Skeletal muscle satellite cell (primary cell): ENCODE measurements around the gene DCST2.

Experiments used
- H3K27me3 ChIP-seq: 2 replicates; pipeline ENCODE4 v1.7.0; 2013; ENCODE audit warnings: low read length; ENCODE audit not compliant: control insufficient read depth, insufficient read depth
- H3K36me3 ChIP-seq: 2 replicates; pipeline ENCODE4 v1.7.0; 2013; ENCODE audit warnings: mild to moderate bottlenecking, control low read depth, low read length; ENCODE audit not compliant: insufficient read depth
- H3K4me1 ChIP-seq: 2 replicates; pipeline ENCODE4 v1.7.0; 2013; ENCODE audit warnings: low read length; ENCODE audit not compliant: control insufficient read depth, insufficient read depth
- H3K4me2 ChIP-seq: 2 replicates; pipeline ENCODE4 v1.7.0; 2013; ENCODE audit warnings: mild to moderate bottlenecking, low read length
- H3K4me3 ChIP-seq: 2 replicates; pipeline ENCODE4 v1.7.0; 2013; ENCODE audit warnings: low read length
- H3K9ac ChIP-seq: 2 replicates; pipeline ENCODE4 v1.7.0; 2013; ENCODE audit warnings: mild to moderate bottlenecking, low read depth, low read length, moderate library complexity
- H3K9me3 ChIP-seq: replicated peaks from 2 replicates; pipeline ENCODE4 v1.7.0; 2013; ENCODE audit warnings: mild to moderate bottlenecking, control low read depth, low read length

DCST2 gene

DNA sequence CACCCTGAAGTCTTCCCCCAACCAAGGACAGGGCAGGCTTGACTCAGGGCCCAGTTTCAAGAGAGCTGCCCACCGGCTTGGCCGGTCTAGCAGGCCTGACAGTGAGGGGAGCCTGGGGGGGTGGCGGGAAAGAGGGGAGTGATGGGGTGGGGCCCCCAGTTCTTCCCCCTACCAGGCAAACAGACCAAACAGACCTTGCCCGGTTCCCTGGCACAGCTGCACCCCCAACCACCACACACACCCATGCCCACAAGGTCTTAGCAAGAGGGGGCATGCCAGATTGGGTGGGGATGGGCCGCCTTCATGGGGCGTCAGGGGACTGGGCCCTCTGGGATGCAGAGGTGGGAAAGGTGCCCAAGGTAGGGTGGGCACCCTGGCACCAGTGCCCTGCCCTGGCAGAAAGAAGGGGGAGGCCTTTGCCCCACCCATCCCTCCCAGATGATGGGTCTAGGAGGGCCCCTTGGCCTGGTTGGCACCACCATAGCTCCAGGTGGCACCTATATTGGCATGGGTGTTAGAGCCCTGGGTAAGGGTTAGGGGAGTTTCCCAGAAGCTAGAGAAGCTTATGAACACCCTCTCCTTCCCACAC is 22.1 kb downstream of the DCST2 start:
- Histone ChIP-seq H3K4me3 (no peak overlapping the region), H3K4me2 (no peak overlapping the region), H3K27me3 (no peaks in the 10 kb centered on the region), H3K36me3 (peaks cover 42% of the 10 kb centered on the region), H3K9me3 (no peaks in the 10 kb centered on the region), H3K4me1 (peaks cover 31% of the 10 kb centered on the region), H3K9ac (no peak overlapping the region)

DNA sequence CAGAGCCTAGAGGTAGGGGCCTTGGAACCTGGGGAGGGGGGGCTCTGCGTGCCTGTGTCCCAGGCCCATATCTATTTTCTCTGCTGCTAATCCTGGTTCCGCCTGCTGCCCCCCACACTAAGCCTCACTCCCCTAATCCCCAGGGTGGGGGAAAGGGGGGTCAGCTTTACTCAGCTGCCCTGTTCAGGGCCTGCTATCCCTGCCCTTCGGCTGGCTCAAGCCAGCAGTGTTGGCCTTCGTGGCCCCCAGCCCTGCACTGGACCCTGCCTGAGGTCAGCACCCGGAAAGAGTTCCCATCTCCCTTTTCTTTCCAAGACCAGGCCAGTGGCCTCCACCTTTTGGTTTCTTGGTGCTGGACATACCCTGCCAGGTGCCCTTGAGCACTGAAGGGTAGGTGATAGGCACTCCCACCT is 22.6 kb downstream of the DCST2 start:
- no peak overlapping the region for H3K4me2 ChIP-seq
- peaks cover 36% of the 10 kb centered on the region for H3K4me1 ChIP-seq
- peaks cover 41% of the 10 kb centered on the region for H3K36me3 ChIP-seq
- no peaks in the 10 kb centered on the region for H3K27me3 ChIP-seq
- H3K9ac ChIP-seq = no peak overlapping the region
- no peaks in the 10 kb centered on the region for H3K9me3 ChIP-seq
- H3K4me3 ChIP-seq = no peak overlapping the region

DNA sequence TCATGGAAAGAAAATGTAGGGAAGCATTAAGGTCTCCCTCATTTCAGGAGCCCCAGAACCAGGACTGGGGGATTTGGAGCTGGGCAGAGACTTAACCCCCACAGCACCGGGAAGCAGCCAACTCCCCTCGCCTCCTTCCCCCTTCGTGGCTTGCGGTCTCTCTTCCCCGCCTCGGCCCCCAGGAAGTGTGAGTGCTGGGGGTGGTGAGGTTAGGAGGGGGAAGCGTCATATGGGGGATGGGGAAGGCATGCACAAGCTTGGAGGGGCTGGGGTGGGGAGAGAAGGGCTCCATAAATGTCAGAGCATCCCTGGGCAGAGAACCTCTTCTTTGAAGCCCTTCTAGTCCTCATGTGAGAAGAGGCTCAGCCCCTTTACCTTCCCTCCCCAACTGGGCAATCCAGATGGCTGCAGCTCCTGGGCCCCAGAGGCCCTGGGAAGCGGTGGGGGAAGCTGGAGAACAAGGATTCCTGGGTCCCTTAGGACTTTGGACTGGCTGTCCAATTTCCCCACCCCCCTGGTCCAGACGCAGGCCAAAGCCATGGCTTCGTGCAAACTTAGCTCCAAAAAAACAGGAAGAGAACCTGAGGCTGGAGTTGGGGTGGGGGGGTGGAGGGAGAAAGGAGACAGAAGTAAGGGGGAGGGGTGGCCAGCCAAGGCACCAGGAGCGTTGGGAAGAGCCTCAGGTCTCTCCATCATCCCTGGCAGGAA is 23.2 kb downstream of the DCST2 start:
- Histone ChIP-seq H3K9me3 (no peaks in the 10 kb centered on the region), H3K36me3 (peaks cover 39% of the 10 kb centered on the region), H3K27me3 (no peaks in the 10 kb centered on the region), H3K4me1 (peaks cover 42% of the 10 kb centered on the region), H3K4me3 (no peak overlapping the region), H3K4me2 (no peak overlapping the region), H3K9ac (no peak overlapping the region)

GRCh38 chr1:155009742-155010141 is 23.8 kb downstream of the DCST2 start:
- Histone ChIP-seq H3K36me3 (peaks cover 35% of the 10 kb centered on the region), H3K27me3 (no peaks in the 10 kb centered on the region), H3K4me3 (no peak overlapping the region), H3K4me1 (peaks cover 49% of the 10 kb centered on the region), H3K9ac (no peak overlapping the region), H3K9me3 (no peaks in the 10 kb centered on the region), H3K4me2 (no peak overlapping the region)

DNA sequence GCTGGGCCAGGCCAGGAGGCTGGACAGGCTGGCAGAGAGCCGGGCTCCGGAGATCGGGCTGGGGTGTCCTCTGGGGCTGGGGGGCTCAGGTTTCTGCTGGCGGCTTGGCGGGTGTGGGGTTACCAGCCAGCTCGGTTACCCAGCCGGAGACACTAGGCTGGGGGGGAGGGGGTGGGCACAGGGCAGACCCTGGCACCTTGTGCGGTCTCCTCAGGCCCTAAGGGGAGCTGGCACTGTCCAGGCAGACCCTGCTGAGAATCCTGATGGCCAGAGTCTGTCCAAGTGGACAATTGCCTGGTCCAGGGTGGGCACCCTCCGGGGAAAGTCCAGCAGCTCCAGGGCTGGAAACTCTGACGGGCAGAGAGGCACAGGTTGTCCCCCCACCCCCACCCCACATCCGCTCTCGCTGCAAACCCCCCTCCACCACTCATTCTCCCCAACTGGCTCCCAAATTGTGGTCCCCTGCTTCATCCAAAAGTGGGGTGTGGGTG is 24.3 kb downstream of the DCST2 start:
- Histone ChIP-seq H3K9ac (no peak overlapping the region), H3K4me1 (peaks cover 53% of the 10 kb centered on the region), H3K27me3 (no peaks in the 10 kb centered on the region), H3K9me3 (no peaks in the 10 kb centered on the region), H3K36me3 (peaks cover 30% of the 10 kb centered on the region), H3K4me2 (no peak overlapping the region), H3K4me3 (no peak overlapping the region)

GRCh38 chr1:155008015-155008941 is 25.3 kb downstream of the DCST2 start:
- no peak overlapping the region for H3K4me3 ChIP-seq
- H3K4me1 ChIP-seq = peaks cover 56% of the 10 kb centered on the region
- H3K27me3 ChIP-seq = no peaks in the 10 kb centered on the region
- H3K9ac ChIP-seq = peak overlapping the region; percentile 6
- peaks cover 25% of the 10 kb centered on the region for H3K36me3 ChIP-seq
- no peaks in the 10 kb centered on the region for H3K9me3 ChIP-seq
- no peak overlapping the region for H3K4me2 ChIP-seq

DNA sequence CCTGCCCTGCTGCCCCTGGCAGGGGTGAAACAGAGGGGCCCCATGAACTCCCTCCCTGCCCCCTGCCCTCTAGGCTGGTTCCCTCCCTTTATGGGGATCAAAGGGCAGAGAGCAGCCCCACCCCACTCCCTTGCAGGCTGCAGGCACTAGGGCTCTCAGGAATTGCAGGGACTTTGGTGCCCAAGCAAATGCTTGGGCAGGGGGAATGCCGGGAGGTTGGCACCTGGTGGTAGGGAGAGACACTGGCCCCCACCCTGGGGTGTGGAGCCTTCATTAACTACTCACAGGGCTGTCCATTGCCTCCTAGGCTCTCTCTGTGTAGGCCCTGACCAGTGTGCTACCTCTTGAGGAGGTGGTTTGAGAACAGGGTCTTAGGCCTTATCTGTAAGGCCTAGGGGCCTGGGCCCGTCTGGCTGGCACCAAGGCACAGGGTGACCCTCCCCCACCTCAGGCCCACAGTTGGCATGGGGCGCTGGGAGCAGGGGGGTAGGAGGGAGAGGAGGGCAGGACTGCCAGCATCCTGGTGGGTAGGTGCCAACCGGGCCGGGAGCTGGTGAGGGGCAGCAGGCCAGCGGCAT is 26.2 kb downstream of the DCST2 start:
- Histone ChIP-seq H3K4me1 (peaks cover 54% of the 10 kb centered on the region), H3K36me3 (peaks cover 24% of the 10 kb centered on the region), H3K9me3 (no peaks in the 10 kb centered on the region), H3K4me2 (no peak overlapping the region), H3K4me3 (no peak overlapping the region), H3K27me3 (no peaks in the 10 kb centered on the region), H3K9ac (no peak overlapping the region)

GRCh38 chr1:155006601-155007101 is 26.9 kb downstream of the DCST2 start:
- no peaks in the 10 kb centered on the region for H3K9me3 ChIP-seq
- H3K4me2 ChIP-seq = no peak overlapping the region
- no peak overlapping the region for H3K9ac ChIP-seq
- H3K4me1 ChIP-seq = peaks cover 47% of the 10 kb centered on the region
- no peaks in the 10 kb centered on the region for H3K27me3 ChIP-seq
- H3K4me3 ChIP-seq = no peak overlapping the region
- peaks cover 21% of the 10 kb centered on the region for H3K36me3 ChIP-seq

- peaks cover 51% of the 10 kb centered on the region for H3K4me1 ChIP-seq
- H3K4me2 ChIP-seq = peak overlapping the region; percentile 95
- peak overlapping the region; percentile 90 for H3K4me3 ChIP-seq
- peaks cover 21% of the 10 kb centered on the region for H3K36me3 ChIP-seq
- no peaks in the 10 kb centered on the region for H3K27me3 ChIP-seq
- H3K9ac ChIP-seq = peak overlapping the region; percentile 85
- no peaks in the 10 kb centered on the region for H3K9me3 ChIP-seq
Observed at GRCh38 chr1:155005076-155006011, 28.2 kb downstream of the DCST2 start.

DNA sequence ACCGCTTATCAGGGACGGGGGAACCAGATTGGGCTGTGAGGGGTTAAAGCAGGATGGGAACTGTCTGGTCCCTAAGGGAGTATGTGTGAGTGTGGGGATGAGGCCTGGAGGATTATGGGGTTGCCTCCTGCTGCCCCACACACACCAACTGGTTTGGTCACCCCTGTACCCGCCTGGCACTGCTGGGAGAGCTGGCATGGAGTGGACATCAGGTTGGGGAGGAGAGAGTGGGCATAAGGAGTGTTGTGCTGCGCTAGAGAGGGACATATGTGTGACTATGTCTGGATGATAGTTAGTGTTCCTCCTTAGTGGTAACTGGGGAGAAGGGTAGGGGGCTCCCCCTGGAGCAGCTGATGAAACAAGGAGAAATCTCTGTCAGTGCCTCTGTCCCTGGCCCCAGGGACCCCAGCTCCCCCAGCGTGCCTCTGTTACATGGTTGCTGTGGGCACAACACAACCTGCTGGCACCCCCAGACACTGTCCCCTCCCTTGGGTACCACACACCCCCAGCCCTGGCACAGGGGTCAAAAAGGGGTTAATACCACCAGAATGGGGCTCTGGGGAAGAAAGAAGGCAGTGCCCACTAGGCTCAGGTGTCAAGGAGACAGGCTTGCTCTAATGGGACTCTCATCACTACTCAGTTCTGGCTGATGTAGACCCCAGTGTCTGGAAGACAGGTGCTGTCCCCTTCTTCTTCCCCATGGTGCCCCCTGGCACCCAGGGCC is 29.1 kb downstream of the DCST2 start:
- peak overlapping the region; percentile 90 for H3K4me3 ChIP-seq
- no peaks in the 10 kb centered on the region for H3K9me3 ChIP-seq
- H3K4me2 ChIP-seq = peak overlapping the region; percentile 95
- H3K4me1 ChIP-seq = peaks cover 58% of the 10 kb centered on the region
- H3K9ac ChIP-seq = peak overlapping the region; percentile 85
- H3K27me3 ChIP-seq = no peaks in the 10 kb centered on the region
- peaks cover 15% of the 10 kb centered on the region for H3K36me3 ChIP-seq
